GM12878 (cell line): ENCODE results near the gene SETD2.

Experiments used
- CEBPB ChIP-seq, 2 experiments: fragments of 150-350 bp in 1 of 2; IDR thresholded peaks; 2 replicates each; pipeline ENCODE4 v1.6.1; 2012 to 2014; ENCODE audit warnings: low read depth in 2 of 2, low read length in 2 of 2, borderline replicate concordance in 1 of 2, inconsistent platforms in 1 of 2
- CREM ChIP-seq: IDR thresholded peaks from 2 replicates; pipeline ENCODE4 v1.6.1; 2014; ENCODE audit warnings: antibody characterized with exemption, low read depth
- EGR1 ChIP-seq, 2 experiments: IDR thresholded peaks; 1 replicate in 1 of 2; 2 replicates in 1 of 2; pipeline ENCODE4 v1.6.1; 2011 to 2012; ENCODE audit warnings: low read depth in 2 of 2, low read length in 2 of 2, borderline replicate concordance in 1 of 2, mild to moderate bottlenecking in 1 of 2, moderate library complexity in 1 of 2
- HCFC1 ChIP-seq: fragments of 150-350 bp; IDR thresholded peaks from 2 replicates; pipeline ENCODE4 v1.6.1; 2014; ENCODE audit warnings: low read length
- TF ChIP-seq, protein P1 (sequence below): fragments of 450-650 bp; formaldehyde crosslinking; IDR thresholded peaks from 2 replicates; pipeline ENCODE4 v1.4.0; 2020; ENCODE audit warnings: mild to moderate bottlenecking, moderate library complexity
- TF ChIP-seq, protein P2 (sequence below): fragments of 450-650 bp; IDR thresholded peaks from 2 replicates; pipeline ENCODE4 v1.6.1; 2017; ENCODE audit warnings: mild to moderate bottlenecking
- TF ChIP-seq, protein P3 (sequence below), 3 experiments: IDR thresholded peaks in 2 of 3; conservative IDR thresholded peaks in 1 of 3; 2 replicates each; pipeline ENCODE4 v1.5.1; 2011; ENCODE audit warnings: low read depth in 3 of 3, low read length in 3 of 3, mild to moderate bottlenecking in 3 of 3, control low read depth in 2 of 3, moderate library complexity in 2 of 3, inconsistent platforms in 1 of 3, mixed read lengths in 1 of 3; ENCODE audit not compliant: control insufficient read depth in 2 of 3, insufficient read depth in 1 of 3; ENCODE audit errors: extremely low read depth in 1 of 3

DNA sequence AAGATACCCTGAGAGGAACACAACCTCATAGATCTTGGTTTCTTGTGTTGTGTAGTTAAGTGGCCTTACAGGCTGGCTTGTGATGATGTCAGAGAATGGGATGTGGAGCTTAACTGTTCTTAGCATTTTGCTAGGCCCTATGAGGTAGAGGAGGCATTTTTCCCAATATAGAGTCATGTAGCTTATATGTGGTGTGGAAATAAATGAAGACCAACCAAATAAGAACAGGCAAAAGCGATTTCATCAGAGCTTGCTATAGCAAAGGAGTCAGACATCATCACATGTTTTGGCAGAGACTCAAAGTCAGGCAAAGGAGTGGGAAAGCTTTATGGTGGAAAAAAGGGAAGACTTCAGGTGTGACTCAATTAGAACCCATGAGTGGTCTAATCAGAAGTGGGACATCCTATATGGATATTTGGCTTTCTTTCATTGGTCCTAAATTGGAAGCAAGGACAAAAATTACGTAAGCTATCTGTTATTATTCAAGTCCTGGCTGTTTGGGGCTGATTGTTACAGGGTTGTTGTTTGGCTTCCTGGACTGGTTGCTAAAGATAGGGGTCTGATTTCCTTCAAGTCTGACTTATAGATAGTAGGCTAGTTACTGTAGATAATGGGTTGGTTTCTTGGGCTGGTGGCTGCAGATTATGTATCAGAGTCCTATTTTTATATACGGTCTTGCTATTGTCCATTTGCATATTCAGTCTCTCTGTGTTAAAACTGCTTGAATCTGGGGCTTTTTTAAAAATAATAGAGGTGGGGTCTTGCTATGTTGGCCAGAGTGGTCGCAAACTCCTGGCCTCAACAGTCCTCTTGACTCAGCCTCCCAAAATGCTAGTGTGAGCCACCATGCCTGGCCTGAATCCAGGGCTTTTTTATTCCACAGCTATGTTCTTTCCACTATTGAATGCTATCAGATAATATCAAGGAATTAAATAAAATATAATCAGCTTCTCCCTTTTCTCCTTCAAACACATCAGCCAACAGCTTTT, 30.3 kb upstream of the SETD2 start:
- TF ChIP-seq CREM (no peak), EGR1 (IDR thresholded peaks at IDR 0.05; ENCODE audit: borderline replicate concordance in 1 of 2, low read depth in 2 of 2, low read length in 2 of 2) (no peak), CEBPB (IDR thresholded peaks at IDR 0.05; ENCODE audit: borderline replicate concordance in 1 of 2, low read depth in 2 of 2, low read length in 2 of 2) (no peak), HCFC1 (no peak)
- TF ChIP-seq, protein P1, sequence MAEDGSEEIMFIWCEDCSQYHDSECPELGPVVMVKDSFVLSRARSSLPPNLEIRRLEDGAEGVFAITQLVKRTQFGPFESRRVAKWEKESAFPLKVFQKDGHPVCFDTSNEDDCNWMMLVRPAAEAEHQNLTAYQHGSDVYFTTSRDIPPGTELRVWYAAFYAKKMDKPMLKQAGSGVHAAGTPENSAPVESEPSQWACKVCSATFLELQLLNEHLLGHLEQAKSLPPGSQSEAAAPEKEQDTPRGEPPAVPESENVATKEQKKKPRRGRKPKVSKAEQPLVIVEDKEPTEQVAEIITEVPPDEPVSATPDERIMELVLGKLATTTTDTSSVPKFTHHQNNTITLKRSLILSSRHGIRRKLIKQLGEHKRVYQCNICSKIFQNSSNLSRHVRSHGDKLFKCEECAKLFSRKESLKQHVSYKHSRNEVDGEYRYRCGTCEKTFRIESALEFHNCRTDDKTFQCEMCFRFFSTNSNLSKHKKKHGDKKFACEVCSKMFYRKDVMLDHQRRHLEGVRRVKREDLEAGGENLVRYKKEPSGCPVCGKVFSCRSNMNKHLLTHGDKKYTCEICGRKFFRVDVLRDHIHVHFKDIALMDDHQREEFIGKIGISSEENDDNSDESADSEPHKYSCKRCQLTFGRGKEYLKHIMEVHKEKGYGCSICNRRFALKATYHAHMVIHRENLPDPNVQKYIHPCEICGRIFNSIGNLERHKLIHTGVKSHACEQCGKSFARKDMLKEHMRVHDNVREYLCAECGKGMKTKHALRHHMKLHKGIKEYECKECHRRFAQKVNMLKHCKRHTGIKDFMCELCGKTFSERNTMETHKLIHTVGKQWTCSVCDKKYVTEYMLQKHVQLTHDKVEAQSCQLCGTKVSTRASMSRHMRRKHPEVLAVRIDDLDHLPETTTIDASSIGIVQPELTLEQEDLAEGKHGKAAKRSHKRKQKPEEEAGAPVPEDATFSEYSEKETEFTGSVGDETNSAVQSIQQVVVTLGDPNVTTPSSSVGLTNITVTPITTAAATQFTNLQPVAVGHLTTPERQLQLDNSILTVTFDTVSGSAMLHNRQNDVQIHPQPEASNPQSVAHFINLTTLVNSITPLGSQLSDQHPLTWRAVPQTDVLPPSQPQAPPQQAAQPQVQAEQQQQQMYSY, result no peak
- TF ChIP-seq, protein P2, sequence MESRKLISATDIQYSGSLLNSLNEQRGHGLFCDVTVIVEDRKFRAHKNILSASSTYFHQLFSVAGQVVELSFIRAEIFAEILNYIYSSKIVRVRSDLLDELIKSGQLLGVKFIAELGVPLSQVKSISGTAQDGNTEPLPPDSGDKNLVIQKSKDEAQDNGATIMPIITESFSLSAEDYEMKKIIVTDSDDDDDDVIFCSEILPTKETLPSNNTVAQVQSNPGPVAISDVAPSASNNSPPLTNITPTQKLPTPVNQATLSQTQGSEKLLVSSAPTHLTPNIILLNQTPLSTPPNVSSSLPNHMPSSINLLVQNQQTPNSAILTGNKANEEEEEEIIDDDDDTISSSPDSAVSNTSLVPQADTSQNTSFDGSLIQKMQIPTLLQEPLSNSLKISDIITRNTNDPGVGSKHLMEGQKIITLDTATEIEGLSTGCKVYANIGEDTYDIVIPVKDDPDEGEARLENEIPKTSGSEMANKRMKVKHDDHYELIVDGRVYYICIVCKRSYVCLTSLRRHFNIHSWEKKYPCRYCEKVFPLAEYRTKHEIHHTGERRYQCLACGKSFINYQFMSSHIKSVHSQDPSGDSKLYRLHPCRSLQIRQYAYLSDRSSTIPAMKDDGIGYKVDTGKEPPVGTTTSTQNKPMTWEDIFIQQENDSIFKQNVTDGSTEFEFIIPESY, result no peak
- TF ChIP-seq, protein P3, sequence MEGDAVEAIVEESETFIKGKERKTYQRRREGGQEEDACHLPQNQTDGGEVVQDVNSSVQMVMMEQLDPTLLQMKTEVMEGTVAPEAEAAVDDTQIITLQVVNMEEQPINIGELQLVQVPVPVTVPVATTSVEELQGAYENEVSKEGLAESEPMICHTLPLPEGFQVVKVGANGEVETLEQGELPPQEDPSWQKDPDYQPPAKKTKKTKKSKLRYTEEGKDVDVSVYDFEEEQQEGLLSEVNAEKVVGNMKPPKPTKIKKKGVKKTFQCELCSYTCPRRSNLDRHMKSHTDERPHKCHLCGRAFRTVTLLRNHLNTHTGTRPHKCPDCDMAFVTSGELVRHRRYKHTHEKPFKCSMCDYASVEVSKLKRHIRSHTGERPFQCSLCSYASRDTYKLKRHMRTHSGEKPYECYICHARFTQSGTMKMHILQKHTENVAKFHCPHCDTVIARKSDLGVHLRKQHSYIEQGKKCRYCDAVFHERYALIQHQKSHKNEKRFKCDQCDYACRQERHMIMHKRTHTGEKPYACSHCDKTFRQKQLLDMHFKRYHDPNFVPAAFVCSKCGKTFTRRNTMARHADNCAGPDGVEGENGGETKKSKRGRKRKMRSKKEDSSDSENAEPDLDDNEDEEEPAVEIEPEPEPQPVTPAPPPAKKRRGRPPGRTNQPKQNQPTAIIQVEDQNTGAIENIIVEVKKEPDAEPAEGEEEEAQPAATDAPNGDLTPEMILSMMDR (IDR thresholded peaks at IDR 0.05 in 2 of 3, conservative IDR thresholded peaks at IDR 0.05 in 1 of 3; ENCODE audit: control insufficient read depth in 2 of 3, extremely low read depth in 1 of 3, insufficient read depth in 1 of 3, low read depth in 3 of 3, low read length in 3 of 3), result no peak
